Stimulated activated CD4-positive, alpha-beta T cell treated with anti-CD3 and anti-CD28 coated beads, Interleukin-1b, Interleukin-23, amount 100 ng/mL, for 24 hours (primary cell): ENCODE data around the gene GNAT1.

ENCODE experiments used
- DNase-seq, 4 experiments: peaks; one replicate each; pipeline ENCODE4 v3.0.0-alpha.2; 2020; ENCODE audit warnings: low read depth in 4 of 4, low spot score in 1 of 4

The GNAT1 gene

GRCh38 chr3:50190936-50191660 lies at the start of gene GNAT1:
Gene GNAT1 (plus strand): TSS chr3:50191610. CDS start chr3:50191726, 116 bp downstream.
- no peak for DNase-seq

GRCh38 chr3:50146316-50146901 lies 45.0 kb upstream of the GNAT1 start:
- no peak for DNase-seq

GRCh38 chr3:50147016-50147415 lies 44.4 kb upstream of the GNAT1 start:
- no peak for DNase-seq

GRCh38 chr3:50147447-50147846 lies 44.0 kb upstream of the GNAT1 start:
- DNase-seq = no peak

- DNase-seq = no peak
Measured at GRCh38 chr3:50147861-50148260, 43.5 kb upstream of the GNAT1 start.

- no peak for DNase-seq
Measured at GRCh38 chr3:50150404-50150750, 41.0 kb upstream of the GNAT1 start.

GRCh38 chr3:50150863-50151686 lies 40.3 kb upstream of the GNAT1 start:
- DNase-seq = no peak

- no peak for DNase-seq
Measured at GRCh38 chr3:50151728-50152127, 39.7 kb upstream of the GNAT1 start.

GRCh38 chr3:50153782-50154475 lies 37.5 kb upstream of the GNAT1 start:
- DNase-seq = no peak

GRCh38 chr3:50154476-50154839 lies 37.0 kb upstream of the GNAT1 start:
- no peak for DNase-seq

GRCh38 chr3:50154840-50155490 lies 36.4 kb upstream of the GNAT1 start, which contains the start of gene SEMA3F:
Gene SEMA3F (plus strand): TSS chr3:50155324. CDS start chr3:50159623, 4,299 bp downstream.
- peak; percentile 10 to 59 (median 43) for DNase-seq

- no peak for DNase-seq
Measured at GRCh38 chr3:50155491-50155878, 35.9 kb upstream of the GNAT1 start.

GRCh38 chr3:50155891-50156290 lies 35.5 kb upstream of the GNAT1 start:
- no peak for DNase-seq

- DNase-seq = no peak
Measured at GRCh38 chr3:50156549-50157493, 34.6 kb upstream of the GNAT1 start.

- DNase-seq = no peak
Measured at GRCh38 chr3:50157827-50158529, 33.4 kb upstream of the GNAT1 start.

GRCh38 chr3:50158530-50159146 lies 32.8 kb upstream of the GNAT1 start:
- DNase-seq = no peak

- no peak for DNase-seq
Measured at GRCh38 chr3:50160561-50160983, 30.8 kb upstream of the GNAT1 start.

- no peak for DNase-seq
Measured at GRCh38 chr3:50161320-50161719, 30.1 kb upstream of the GNAT1 start.
